CD4-positive, alpha-beta T cell treated with Interleukin-4 for 1 hour (primary cell): ENCODE results near the gene CPT1C.

Source experiments
- DNase-seq, 2 donors: peaks; one replicate each; pipeline ENCODE4 v3.0.0-alpha.2; 2020 to 2022

CPT1C gene

DNA sequence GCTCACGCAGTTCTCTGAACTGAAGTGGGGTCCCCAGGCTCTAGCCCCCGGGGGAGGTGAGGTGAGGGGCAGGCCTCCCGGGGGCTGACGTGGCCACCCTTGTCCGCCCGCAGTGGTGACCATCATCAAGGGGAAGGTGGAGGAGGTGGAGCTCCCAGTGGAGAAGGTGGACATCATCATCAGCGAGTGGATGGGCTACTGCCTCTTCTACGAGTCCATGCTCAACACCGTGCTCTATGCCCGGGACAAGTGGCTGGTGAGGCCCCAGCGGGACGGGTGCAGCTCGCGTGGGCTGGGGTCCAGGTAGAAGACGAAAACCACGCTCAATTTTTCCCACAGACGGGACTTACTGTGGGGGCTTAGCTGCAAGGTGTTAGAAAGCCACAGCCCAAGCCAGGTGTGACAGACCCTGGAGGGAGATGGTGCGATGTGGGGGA, 7.1 kb upstream of the CPT1C start:
- no peak for DNase-seq

GRCh38 chr19:49684251-49684982, 6.5 kb upstream of the CPT1C start:
- DNase-seq: no peak

GRCh38 chr19:49684983-49685553, 5.8 kb upstream of the CPT1C start:
- DNase-seq: no peak

GRCh38 chr19:49685845-49686332, 5.0 kb upstream of the CPT1C start:
- no peak for DNase-seq

DNA sequence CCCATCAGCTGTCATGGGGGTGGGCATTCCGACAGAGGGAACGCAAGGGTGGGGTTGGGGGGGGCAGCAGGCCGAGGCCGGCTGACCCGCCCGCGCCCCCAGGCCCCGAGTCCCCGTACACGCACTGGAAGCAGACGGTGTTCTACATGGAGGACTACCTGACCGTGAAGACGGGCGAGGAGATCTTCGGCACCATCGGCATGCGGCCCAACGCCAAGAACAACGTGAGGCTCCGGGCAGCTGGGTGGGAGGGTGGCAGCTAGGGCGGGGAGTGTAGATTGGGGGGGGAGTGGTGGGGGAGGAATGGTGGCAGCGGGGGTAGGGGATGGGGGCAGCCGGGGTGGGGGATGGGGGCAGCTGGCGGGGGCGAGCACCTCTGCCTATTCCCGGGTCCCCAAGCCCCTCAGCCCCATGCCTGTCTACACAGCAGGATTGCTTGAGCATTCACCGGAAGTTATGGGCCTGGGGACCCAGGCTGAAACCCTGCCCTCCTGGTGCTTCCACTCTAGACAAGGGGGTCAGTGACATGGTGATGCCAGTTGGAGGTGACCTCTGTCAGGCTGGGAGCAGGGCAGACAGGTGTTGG, 4.3 kb upstream of the CPT1C start:
- DNase-seq: no peak

DNA sequence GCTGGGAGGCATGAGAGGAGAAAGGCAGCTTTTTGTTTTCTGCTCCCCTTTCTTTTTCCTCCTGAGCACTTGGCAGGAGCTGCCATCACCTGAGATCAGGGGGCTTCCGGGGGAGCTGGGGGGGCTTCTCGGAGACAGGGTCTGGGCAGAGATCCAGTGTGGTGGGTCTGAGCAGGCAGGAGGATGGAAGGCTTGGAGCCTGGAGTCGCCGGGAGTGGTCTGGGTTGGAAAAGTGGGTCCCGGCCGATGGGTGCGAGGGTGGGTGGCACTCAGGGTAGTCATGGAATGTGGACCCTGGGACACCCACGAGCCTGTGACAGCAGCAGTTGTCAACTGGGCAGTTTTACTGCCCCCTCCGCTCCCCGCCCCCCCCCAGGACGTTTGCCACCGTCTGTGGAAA, 3.8 kb upstream of the CPT1C start:
- no peak for DNase-seq

GRCh38 chr19:49687566-49688316, 3.2 kb upstream of the CPT1C start:
- no peak for DNase-seq

GRCh38 chr19:49688531-49689132, 2.3 kb upstream of the CPT1C start:
- no peak for DNase-seq

GRCh38 chr19:49689133-49690078, 1.5 kb upstream of the CPT1C start, which contains the start of gene ADM5:
Gene ADM5, plus strand, starts transcription at chr19:49689594. Its CDS starts 244 bp downstream, at chr19:49689838.
- DNase-seq: peak; percentile 25 to 40

GRCh38 chr19:49690079-49690655, 749 bp upstream of the CPT1C start:
- DNase-seq: no peak

GRCh38 chr19:49691243-49692146, 579 bp downstream of the CPT1C start:
- DNase-seq: no peak

- DNase-seq: no peak
These were observed 1.2 kb downstream of the CPT1C start for GRCh38 chr19:49692147-49692506.

GRCh38 chr19:49696115-49696514, 5.2 kb downstream of the CPT1C start:
- no peak for DNase-seq

DNA sequence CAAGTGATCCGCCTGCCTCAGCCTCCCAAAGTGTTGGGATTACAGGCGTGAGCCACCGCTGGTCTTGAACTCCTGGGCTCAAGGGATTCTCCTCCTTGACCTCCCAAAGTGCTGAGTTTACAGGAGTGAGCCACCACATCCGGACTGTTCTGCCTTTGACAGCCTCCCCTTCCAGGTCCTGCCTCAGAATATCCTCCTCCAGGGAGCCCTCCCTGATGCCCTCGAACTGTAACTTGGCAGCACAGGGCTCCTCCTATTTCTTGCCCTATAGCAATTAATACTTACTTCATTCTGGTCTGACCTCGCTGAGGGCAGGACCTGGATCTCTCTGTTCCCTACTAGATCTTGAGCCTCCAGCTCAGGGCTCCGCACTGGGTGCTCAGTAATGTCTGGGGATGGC, 5.9 kb downstream of the CPT1C start:
- DNase-seq: no peak

DNA sequence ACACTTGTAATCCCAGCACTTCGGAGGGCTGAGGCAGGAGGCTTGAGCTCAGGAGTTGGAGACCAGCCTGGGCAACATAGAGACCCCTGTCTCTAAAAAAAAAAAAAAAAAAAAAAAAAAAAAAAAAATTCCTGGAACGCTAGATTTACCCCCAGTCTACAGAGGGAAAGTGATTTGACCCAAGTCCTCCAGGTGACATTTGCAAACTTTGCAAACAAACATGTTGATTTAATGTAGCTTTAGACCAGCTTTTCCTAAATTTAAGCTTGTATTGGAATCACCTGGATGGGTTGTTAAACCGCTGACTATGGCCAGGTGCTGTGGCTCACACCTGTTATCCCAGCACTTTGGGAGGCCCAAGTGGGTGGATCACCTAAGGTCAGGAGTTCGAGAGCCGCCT, 8.4 kb downstream of the CPT1C start:
- DNase-seq: no peak

- DNase-seq: no peak
These were observed 9.6 kb downstream of the CPT1C start for GRCh38 chr19:49700563-49700962.

DNA sequence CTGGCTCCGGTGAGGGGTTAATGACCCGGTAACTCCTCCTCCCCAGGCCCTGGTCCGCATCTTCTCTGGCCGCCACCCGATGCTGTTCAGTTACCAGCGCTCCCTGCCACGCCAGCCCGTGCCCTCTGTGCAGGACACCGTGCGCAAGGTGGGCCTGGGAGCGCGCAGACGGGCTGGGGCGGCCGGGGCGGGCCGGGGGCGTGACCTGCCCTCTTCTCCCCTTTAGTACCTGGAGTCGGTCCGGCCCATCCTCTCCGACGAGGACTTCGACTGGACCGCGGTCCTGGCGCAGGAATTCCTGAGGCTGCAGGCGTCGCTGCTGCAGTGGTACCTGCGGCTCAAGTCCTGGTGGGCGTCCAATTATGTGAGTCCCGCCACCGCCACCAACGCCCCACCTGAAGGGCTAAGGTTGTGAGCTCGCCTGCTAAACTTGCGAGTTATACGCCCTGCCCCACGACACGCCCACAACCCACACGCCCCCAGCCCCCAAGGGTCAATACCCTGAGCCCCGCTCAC, 10.4 kb downstream of the CPT1C start:
- no peak for DNase-seq

DNA sequence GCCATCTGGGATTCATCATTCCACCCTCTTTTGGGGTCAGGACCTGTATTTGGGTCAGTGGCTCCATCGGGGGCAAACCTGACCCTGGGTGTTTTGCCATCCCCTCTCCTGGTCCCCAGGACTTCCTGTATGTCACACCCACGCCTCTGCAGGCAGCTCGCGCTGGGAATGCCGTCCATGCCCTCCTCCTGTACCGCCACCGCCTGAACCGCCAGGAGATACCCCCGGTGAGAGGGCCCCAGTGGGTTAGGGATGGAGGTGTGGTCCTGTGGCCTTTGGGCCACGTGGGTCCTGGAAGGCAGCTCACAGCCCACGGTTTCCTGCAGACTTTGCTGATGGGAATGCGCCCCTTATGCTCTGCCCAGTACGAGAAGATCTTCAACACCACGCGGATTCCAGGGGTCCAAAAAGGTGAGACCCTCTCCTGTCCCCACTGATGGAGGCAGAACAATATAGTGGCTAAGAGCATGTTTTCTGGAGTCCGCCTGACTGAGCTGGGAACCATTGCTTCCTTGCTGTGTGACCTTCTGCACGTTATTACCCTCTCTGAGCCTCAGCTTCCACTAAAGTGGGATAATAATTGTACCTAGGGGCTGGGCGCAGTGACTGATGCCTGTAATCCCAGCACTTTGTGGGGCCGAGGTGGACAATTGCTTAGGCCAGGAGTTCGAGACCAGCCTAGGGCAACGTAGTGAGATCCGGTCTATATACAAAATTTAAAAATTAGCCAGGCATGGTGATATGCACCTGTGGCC, 14.1 kb downstream of the CPT1C start:
- no peak for DNase-seq

GRCh38 chr19:49705919-49706318, 15.0 kb downstream of the CPT1C start:
- DNase-seq: no peak
